SK-N-SH (cell line): ENCODE data around the gene TMEM198. TPM values are rescaled to one million over a fixed set of nuclear protein-coding genes. Genes with fewer than 3 reads are reported as not detected.

Experiments
- CTCF ChIA-PET: fragments of 300-600, 350-600 bp; formaldehyde crosslinking; extraction: SDS; loops from one replicate; lab custom pipeline; 2021; lab: Yijun Ruan, JAX
- POLR2A ChIA-PET: fragments of 350-600 bp; sonication (Branson Sonifier 250); formaldehyde crosslinking; extraction: SDS; loops from one replicate; lab custom pipeline; 2020; ENCODE audit warnings: antibody characterized with exemption, inconsistent platforms; lab: Yijun Ruan, JAX
- DNase-seq: peaks from one replicate; pipeline ENCODE4 v3.0.0; 2012
- H2AFZ ChIP-seq: fragments of 200-600 bp; sonication (generic); 2 replicates; pipeline ENCODE4 v1.8.1; 2016; ENCODE audit warnings: antibody characterized with exemption, mild to moderate bottlenecking, low read depth
- H3F3A ChIP-seq: fragments of 200-600 bp; sonication (generic); replicated peaks from 2 replicates; pipeline ENCODE3; 2016; ENCODE audit warnings: antibody characterized with exemption, mild to moderate bottlenecking; ENCODE audit not compliant: insufficient read depth
- H3K27ac ChIP-seq, 2 experiments: fragments of 200-500 bp in 1 of 2; fragments of 200-600 bp in 1 of 2; sonication (Bioruptor generic) in 1 of 2; sonication (generic), shearing (Covaris generic) in 1 of 2; 2 replicates each; pipeline versions ENCODE4 v1.5.1 to v1.6.1; 2014 to 2016; ENCODE audit warnings: low read depth in 2 of 2, inconsistent platforms in 1 of 2, low read length in 1 of 2, mild to moderate bottlenecking in 1 of 2, mixed read lengths in 1 of 2
- H3K27me3 ChIP-seq: fragments of 200-600 bp; sonication (generic), shearing (Covaris generic); 2 replicates; pipeline ENCODE4 v1.6.1; 2016; ENCODE audit warnings: mixed run types; ENCODE audit not compliant: insufficient read depth
- H3K36me3 ChIP-seq, 2 experiments: fragments of 200-500 bp in 1 of 2; fragments of 200-600 bp in 1 of 2; sonication (Bioruptor generic) in 1 of 2; sonication (generic) in 1 of 2; replicated peaks in 1 of 2; 2 replicates each; pipeline versions ENCODE3 to v1.5.1; 2014 to 2016; ENCODE audit warnings: low read length in 1 of 2, mild to moderate bottlenecking in 1 of 2; ENCODE audit not compliant: insufficient read depth in 2 of 2, control insufficient read depth in 1 of 2
- H3K4me1 ChIP-seq, 2 experiments: fragments of 200-500 bp in 1 of 2; fragments of 200-600 bp in 1 of 2; sonication (Bioruptor generic) in 1 of 2; sonication (generic), shearing (Covaris generic) in 1 of 2; 2 replicates each; pipeline versions ENCODE4 v1.5.1 to v1.6.1; 2014 to 2016; ENCODE audit warnings: low read depth in 1 of 2, low read length in 1 of 2, mixed run types in 1 of 2; ENCODE audit not compliant: insufficient read depth in 2 of 2, control insufficient read depth in 1 of 2
- H3K4me2 ChIP-seq: fragments of 200-600 bp; sonication (generic), shearing (Covaris generic); 2 replicates; pipeline ENCODE4 v1.6.1; 2017; ENCODE audit warnings: mixed run types
- H3K4me3 ChIP-seq, 2 experiments: fragments of 200-500 bp in 1 of 2; fragments of 200-600 bp in 1 of 2; sonication (Bioruptor generic) in 1 of 2; sonication (generic), shearing (Covaris generic) in 1 of 2; 2 replicates each; pipeline versions ENCODE4 v1.5.1 to v1.8.1; 2014 to 2016; ENCODE audit warnings: low read depth in 2 of 2, inconsistent platforms in 1 of 2, low read length in 1 of 2, mild to moderate bottlenecking in 1 of 2, mixed read lengths in 1 of 2, moderate library complexity in 1 of 2
- H3K79me2 ChIP-seq: fragments of 200-600 bp; sonication (generic); 2 replicates; pipeline ENCODE4 v1.8.1; 2017; ENCODE audit warnings: mild to moderate bottlenecking; ENCODE audit not compliant: insufficient read depth
- H3K9ac ChIP-seq: fragments of 200-600 bp; sonication (generic); 2 replicates; pipeline ENCODE4 v1.6.1; 2017; ENCODE audit warnings: mixed run types
- H3K9me2 ChIP-seq: fragments of 200-600 bp; sonication (generic); 2 replicates; pipeline ENCODE4 v1.6.1; 2017; ENCODE audit warnings: mixed run types
- H3K9me3 ChIP-seq: fragments of 200-600 bp; sonication (generic); 2 replicates; pipeline ENCODE4 v1.6.1; 2017; ENCODE audit warnings: mixed run types, mild to moderate bottlenecking, moderate library complexity
- H4K20me1 ChIP-seq: fragments of 200-600 bp; sonication (generic); 2 replicates; pipeline ENCODE4 v1.6.1; 2017; ENCODE audit warnings: mild to moderate bottlenecking, mixed run types; ENCODE audit not compliant: insufficient read depth
- CHD2 ChIP-seq: fragments of 150-350 bp; IDR thresholded peaks from 2 replicates; pipeline ENCODE4 v1.6.1; 2018; ENCODE audit warnings: low read length; ENCODE audit not compliant: partially characterized antibody
- EZH2phosphoT487 ChIP-seq: fragments of 200-600 bp; sonication (generic); IDR thresholded peaks from 2 replicates; pipeline ENCODE4 v1.6.1; 2017; ENCODE audit warnings: low read depth, mixed run types, mild to moderate bottlenecking, antibody characterized with exemption, moderate library complexity, borderline replicate concordance
- FOXJ3 ChIP-seq: sonication (generic); formaldehyde crosslinking; IDR thresholded peaks from 2 replicates; pipeline ENCODE4 v1.5.1; 2020; ENCODE audit warnings: mild to moderate bottlenecking, missing genetic modification reagents
- FOXM1 ChIP-seq: IDR thresholded peaks from 2 replicates; pipeline ENCODE4 v1.4.0; 2012; ENCODE audit warnings: low read depth, mild to moderate bottlenecking
- JUND ChIP-seq: IDR thresholded peaks from 2 replicates; pipeline ENCODE4 v1.4.0; 2012
- MEF2A ChIP-seq: IDR thresholded peaks from 2 replicates; pipeline ENCODE4 v1.4.0; 2012; ENCODE audit warnings: low read depth, borderline replicate concordance
- NFIC ChIP-seq: IDR thresholded peaks from 2 replicates; pipeline ENCODE4 v1.4.0; 2012; ENCODE audit warnings: borderline replicate concordance
- NRF1 ChIP-seq: IDR thresholded peaks from 2 replicates; pipeline ENCODE4 v1.6.1; 2012; ENCODE audit warnings: low read depth, mild to moderate bottlenecking, low read length
- POLR2AphosphoS5 ChIP-seq: IDR thresholded peaks from 2 replicates; pipeline ENCODE4 v1.6.1; 2012; ENCODE audit warnings: low read depth, low read length
- SIN3A ChIP-seq: IDR thresholded peaks from 2 replicates; pipeline ENCODE4 v1.6.1; 2012; ENCODE audit warnings: low read depth, mild to moderate bottlenecking, low read length, moderate library complexity, borderline replicate concordance
- TAF1 ChIP-seq: IDR thresholded peaks from 2 replicates; pipeline ENCODE4 v1.6.1; 2012; ENCODE audit warnings: low read depth, mild to moderate bottlenecking, low read length, moderate library complexity, borderline replicate concordance
- TCF12 ChIP-seq: IDR thresholded peaks from 2 replicates; pipeline ENCODE4 v1.4.0; 2012
- USF1 ChIP-seq: IDR thresholded peaks from 2 replicates; pipeline ENCODE4 v1.4.0; 2012; ENCODE audit warnings: low read depth, borderline replicate concordance
- ZBTB33 ChIP-seq: IDR thresholded peaks from 2 replicates; pipeline ENCODE4 v1.4.0; 2012; ENCODE audit warnings: low read depth, borderline replicate concordance
- WGBS: methylation state at CpG from one replicate; pipeline ENCODE4 v1.1.6; 2017; ENCODE audit warnings: low lambda C conversion rate; 5-methylcytosine and 5-hydroxymethylcytosine counted together
- polyA plus RNA-seq, 3 experiments: library from polyadenylated mRNA; depleted of rRNA; stranded (reverse); fragments of >200 nt; gene quantifications; 2 replicates each; pipeline ENCODE4 v1.2.3, GENCODE V29; 2012
- TF ChIP-seq, protein P1 (sequence below): fragments of 150-350 bp; IDR thresholded peaks from 2 replicates; pipeline ENCODE4 v1.6.1; 2016; ENCODE audit warnings: mild to moderate bottlenecking, low read depth, low read length
- TF ChIP-seq, protein P2 (sequence below): fragments of 150-350 bp; IDR thresholded peaks from 2 replicates; pipeline ENCODE4 v1.6.1; 2017; ENCODE audit warnings: antibody characterized with exemption, low read length, low read depth, borderline replicate concordance
- TF ChIP-seq, protein P3 (sequence below): IDR thresholded peaks from 2 replicates; pipeline ENCODE4 v1.4.0; 2012; ENCODE audit warnings: low read depth

The TMEM198 gene
- polyA plus RNA-seq, 1 of the 3 experiments (the other 2 are of a cell fraction), result 4.7 TPM

DNA sequence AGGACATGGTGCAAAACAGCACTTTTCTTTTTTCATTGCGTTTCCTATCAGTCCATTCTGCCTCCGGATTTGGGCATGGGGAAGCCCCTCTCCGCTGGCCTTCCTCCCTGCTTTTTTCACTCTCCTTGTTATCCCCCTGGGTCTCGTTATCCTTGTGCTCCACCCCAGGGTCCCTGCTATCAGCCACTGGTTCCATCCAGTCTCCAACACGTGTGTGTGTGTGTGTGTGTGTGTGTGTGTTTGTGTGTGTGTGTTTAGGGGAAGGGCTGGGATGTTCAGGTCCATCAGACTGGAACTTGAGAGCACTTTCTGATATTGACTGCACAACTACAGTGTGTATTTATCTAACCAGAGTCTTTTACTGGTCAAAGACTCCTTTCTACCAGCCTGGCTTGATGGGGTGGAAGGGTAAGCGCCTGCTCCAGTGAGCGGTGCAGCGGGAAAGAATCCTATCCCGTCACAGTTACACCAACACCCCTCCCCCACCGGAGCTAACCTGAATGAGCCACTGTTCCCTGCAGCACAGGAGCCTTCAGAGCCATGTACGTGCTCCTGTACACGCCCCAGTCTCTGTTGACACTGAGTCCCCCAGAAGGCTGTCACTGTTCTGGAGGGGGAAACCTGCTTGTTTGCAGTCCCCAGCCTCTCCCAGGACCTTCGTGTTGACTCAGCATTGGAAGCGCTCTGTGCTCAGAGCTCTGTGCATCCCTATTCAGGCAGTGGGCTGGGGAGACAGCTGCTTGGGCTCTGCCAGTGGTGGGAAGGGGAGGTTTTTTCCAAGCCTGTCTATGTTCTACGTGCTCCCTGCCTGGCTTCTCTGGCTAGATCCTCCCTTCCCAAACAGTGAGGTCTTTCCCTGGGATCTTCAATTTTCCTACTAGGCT is 32.9 kb downstream of the TMEM198 start (continued):
- no peak for TF ChIP-seq NFIC
- no peak for TF ChIP-seq EZH2phosphoT487
- TF ChIP-seq, all 33 proteins: peak for 0

GRCh38 chr2:219578811-219579613 is 35.2 kb downstream of the TMEM198 start:
- CTCF ChIA-PET, result no interaction called here
- H3K27me3 ChIP-seq, result peaks cover 7% of the 10 kb centered on the region; the same call in 1 of the 2 replicates
- H3K27ac ChIP-seq, result no peak overlapping the region
- H3K36me3 ChIP-seq, result no peaks in the 10 kb centered on the region
- H3K79me2 ChIP-seq, result no peaks in the 10 kb centered on the region
- 71% methylated on average over 8 of the region's 8 CpGs for WGBS
- TF ChIP-seq JUND (no peak), MEF2A (no peak), TCF12 (no peak), SIN3A (no peak), CHD2 (no peak), TAF1 (no peak), POLR2AphosphoS5 (no peak), FOXM1 (no peak), EZH2phosphoT487 (no peak), NRF1 (no peak), NFIC (no peak), ZBTB33 (no peak), FOXJ3 (CRISPR knock-in tag) (no peak), USF1 (no peak)
- TF ChIP-seq, protein P1, sequence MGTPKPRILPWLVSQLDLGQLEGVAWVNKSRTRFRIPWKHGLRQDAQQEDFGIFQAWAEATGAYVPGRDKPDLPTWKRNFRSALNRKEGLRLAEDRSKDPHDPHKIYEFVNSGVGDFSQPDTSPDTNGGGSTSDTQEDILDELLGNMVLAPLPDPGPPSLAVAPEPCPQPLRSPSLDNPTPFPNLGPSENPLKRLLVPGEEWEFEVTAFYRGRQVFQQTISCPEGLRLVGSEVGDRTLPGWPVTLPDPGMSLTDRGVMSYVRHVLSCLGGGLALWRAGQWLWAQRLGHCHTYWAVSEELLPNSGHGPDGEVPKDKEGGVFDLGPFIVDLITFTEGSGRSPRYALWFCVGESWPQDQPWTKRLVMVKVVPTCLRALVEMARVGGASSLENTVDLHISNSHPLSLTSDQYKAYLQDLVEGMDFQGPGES, result no peak
- TF ChIP-seq, protein P2, sequence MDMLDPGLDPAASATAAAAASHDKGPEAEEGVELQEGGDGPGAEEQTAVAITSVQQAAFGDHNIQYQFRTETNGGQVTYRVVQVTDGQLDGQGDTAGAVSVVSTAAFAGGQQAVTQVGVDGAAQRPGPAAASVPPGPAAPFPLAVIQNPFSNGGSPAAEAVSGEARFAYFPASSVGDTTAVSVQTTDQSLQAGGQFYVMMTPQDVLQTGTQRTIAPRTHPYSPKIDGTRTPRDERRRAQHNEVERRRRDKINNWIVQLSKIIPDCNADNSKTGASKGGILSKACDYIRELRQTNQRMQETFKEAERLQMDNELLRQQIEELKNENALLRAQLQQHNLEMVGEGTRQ, result no peak
- TF ChIP-seq, protein P3, sequence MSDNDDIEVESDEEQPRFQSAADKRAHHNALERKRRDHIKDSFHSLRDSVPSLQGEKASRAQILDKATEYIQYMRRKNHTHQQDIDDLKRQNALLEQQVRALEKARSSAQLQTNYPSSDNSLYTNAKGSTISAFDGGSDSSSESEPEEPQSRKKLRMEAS, result no peak
- H3K4me1 ChIP-seq, result no peaks in the 10 kb centered on the region
- H3F3A ChIP-seq, result no peaks in the 10 kb centered on the region
- H3K4me2 ChIP-seq, result no peak overlapping the region
- DNase-seq, result no peak
- no peaks in the 10 kb centered on the region for H4K20me1 ChIP-seq
- H3K4me3 ChIP-seq, result no peak overlapping the region
- H2AFZ ChIP-seq, result no peak overlapping the region
- no peaks in the 10 kb centered on the region for H3K9me3 ChIP-seq
- no peaks in the 10 kb centered on the region for H3K9me2 ChIP-seq
- POLR2A ChIA-PET, result interaction anchor here (0.6 kb wide), 2 partner anchors 149 to 275 kb away, joined by 3 to 9 read pairs; no protein-coding TSS in a partner anchor
- no peak overlapping the region for H3K9ac ChIP-seq
